Epithelial cell of esophagus (primary cell): Measurements from ENCODE around the gene NDST4.
A peak's percentile ranks its signal among the peaks of the same experiment; 100 is the strongest.

Experiments used
- DNase-seq: peaks from one replicate; pipeline ENCODE4 v3.0.0; 2010; ENCODE audit warnings: low read depth
- H3K4me3 ChIP-seq: 2 replicates; pipeline ENCODE4 v1.5.1; 2011; ENCODE audit warnings: mild to moderate bottlenecking, low read length, control low read depth
- TF ChIP-seq, protein P1 (sequence below): IDR thresholded peaks from 2 replicates; pipeline ENCODE4 v1.5.1; 2011; ENCODE audit warnings: low read depth, mild to moderate bottlenecking, low read length, control low read depth, inconsistent platforms; ENCODE audit not compliant: insufficient read depth; ENCODE audit errors: missing control alignments

NDST4 gene

GRCh38 chr4:115110191-115111181, 2.9 kb downstream of the NDST4 start:
- TF ChIP-seq, protein P1, sequence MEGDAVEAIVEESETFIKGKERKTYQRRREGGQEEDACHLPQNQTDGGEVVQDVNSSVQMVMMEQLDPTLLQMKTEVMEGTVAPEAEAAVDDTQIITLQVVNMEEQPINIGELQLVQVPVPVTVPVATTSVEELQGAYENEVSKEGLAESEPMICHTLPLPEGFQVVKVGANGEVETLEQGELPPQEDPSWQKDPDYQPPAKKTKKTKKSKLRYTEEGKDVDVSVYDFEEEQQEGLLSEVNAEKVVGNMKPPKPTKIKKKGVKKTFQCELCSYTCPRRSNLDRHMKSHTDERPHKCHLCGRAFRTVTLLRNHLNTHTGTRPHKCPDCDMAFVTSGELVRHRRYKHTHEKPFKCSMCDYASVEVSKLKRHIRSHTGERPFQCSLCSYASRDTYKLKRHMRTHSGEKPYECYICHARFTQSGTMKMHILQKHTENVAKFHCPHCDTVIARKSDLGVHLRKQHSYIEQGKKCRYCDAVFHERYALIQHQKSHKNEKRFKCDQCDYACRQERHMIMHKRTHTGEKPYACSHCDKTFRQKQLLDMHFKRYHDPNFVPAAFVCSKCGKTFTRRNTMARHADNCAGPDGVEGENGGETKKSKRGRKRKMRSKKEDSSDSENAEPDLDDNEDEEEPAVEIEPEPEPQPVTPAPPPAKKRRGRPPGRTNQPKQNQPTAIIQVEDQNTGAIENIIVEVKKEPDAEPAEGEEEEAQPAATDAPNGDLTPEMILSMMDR = no peak
- H3K4me3 ChIP-seq = no peak overlapping the region

GRCh38 chr4:115108850-115109249, 4.6 kb downstream of the NDST4 start:
- TF ChIP-seq, protein P1 = no peak
- no peak overlapping the region for H3K4me3 ChIP-seq
- no peak for DNase-seq

More at GRCh38 chr4:115110191-115111181, 2.9 kb downstream of the NDST4 start:
- DNase-seq = no peak

DNA sequence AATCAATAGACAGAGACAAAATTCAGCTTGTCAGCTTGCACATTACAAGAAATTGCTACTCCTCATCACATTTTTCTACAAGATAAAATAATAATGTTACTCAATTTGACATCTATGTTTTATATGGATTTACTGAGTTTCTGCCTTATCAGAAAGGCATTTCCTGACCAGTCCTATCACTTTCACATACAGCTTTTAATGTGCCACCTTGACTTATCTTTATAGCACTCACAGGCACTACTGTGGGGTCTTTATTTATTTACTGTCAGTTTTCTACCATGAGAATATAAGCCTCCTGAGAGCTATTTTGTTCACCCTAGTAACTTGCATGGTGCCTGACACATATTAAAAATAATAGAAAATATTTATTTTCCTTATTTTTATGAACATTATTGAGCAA, 6.0 kb downstream of the NDST4 start:
- H3K4me3 ChIP-seq = no peak overlapping the region
- TF ChIP-seq, protein P1 = no peak
- DNase-seq = no peak

DNA sequence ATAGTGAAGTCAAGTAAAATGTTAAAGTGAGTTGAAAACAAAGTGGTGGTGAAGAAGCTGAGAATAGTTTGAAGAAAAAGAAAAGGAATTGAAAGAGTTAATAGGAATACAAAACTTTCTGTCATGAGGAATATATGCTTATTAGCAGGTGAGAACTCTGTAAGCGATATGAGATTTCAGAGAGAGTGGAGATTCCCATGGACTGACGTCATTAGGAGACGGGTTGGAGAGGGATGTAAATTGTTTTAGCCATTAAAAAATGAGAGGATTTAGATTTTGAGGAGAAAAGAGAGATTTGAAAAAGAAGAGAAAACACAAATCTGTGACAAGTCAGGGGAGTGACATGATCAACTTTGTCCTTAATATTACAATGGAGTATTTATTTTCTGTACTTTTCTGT, 11.7 kb downstream of the NDST4 start:
- TF ChIP-seq, protein P1 = no peak
- H3K4me3 ChIP-seq = no peak overlapping the region
- no peak for DNase-seq

DNA sequence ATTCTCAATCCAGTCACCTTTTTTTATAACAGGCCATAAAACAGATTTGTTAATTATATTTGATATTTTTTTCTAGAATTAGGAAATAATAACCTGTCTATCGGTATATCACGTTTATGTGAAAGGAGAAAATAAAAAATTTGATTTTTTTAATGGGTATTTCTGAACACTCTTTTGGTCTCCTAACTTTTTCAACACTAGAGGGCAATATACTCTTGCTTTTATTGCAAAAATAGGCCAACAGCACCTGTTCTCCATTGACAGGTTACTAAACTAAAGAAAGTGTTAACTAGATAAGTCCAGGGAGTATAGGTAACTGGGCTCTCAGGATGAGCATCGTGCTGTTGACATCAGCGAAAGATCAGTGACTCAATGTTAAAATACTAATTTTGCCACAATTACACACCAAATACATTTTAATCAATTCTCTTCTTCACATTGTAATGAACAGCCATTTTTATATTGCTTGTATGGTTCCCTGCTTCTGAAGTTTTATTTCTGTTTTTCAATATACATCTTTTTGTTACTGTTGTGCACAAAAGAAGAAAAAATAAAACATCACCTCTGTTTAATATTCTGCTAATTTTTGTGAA, 22.8 kb downstream of the NDST4 start:
- no peak overlapping the region for H3K4me3 ChIP-seq
- peak; percentile 42 for DNase-seq
- TF ChIP-seq, protein P1 = peak; percentile 56

GRCh38 chr4:115082633-115083032, 30.8 kb downstream of the NDST4 start:
- TF ChIP-seq, protein P1 = no peak
- no peak for DNase-seq
- no peak overlapping the region for H3K4me3 ChIP-seq
